GM18517 (cell line): Measurements from ENCODE around the gene UBN2.
"Not testable (repeated sequence)": the region's sequence is repeated elsewhere in the genome, so short reads cannot be mapped to it uniquely, and the experiment has no call there.

ENCODE experiments used
- ATAC-seq: cut with Tn5 transposase; IDR thresholded peaks from one replicate; pipeline ENCODE4 v1.9.1; 2021; ENCODE audit warnings: mild to moderate bottlenecking, moderate library complexity; ENCODE audit not compliant: unreplicated experiment

The UBN2 gene

DNA sequence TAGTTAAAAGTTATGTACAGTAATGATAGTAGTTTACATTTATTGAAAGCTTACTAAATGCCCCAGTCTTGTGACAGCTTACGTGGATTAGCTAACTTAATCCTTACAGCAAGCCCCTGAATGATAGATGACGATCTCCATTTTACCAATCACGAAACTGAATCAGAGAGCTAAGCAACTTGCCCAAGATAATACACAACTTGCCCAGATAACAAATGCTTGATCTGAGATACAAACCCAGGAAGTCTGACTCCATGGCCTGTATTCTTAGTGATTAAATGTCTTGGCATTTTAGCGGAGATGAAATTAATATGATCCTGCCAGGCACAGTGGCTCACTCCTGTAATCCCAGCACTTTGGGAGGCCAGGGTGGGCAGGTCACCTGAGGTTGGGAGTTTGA is 63.2 kb downstream of the UBN2 start:
- ATAC-seq = no peak

GRCh38 chr7:139294951-139295575 is 64.0 kb downstream of the UBN2 start:
- no peak for ATAC-seq

DNA sequence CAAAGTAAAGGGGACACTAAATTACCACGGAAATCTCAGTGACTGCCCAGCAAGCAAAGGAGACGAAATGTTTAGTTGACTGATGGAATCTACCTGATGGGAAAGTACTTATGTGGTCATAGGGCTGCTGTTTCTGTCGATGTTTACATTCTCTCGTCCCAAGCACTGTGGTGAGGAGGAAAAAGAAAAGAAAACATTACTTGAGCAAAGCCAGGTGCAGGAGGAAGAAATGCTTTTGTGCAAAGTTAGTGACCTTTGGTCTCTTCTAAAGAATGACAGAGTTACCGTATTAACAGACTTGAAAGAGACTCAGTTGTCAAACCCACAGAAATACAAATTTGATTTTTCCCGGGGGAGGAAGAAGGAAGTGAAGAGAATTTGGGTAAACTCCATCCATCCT is 66.8 kb downstream of the UBN2 start:
- no peak for ATAC-seq

- ATAC-seq = no peak
Measured at GRCh38 chr7:139299296-139299695, 68.3 kb downstream of the UBN2 start.

DNA sequence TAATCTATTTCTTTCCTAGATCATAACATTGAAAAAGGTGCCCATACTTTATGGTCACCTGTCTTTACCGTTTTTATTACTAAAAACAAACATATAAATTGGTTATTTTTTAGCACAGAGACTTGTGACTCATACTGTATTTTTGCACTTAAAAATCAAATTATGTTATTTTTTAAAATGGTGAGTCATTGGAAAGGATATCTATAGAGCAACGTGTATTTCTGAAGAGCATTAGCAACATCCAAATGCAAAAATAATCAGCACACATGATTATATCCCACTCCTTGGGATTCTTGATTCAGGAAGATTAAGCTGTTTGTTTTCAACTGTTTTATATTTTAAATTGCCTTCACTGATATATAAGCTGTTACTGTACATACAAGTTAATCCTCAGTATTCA is 69.4 kb downstream of the UBN2 start:
- ATAC-seq = no peak

- ATAC-seq = no peak
Measured at GRCh38 chr7:139304517-139304916, 73.5 kb downstream of the UBN2 start.

GRCh38 chr7:139317939-139318505 is 87.0 kb downstream of the UBN2 start:
- ATAC-seq = no peak

DNA sequence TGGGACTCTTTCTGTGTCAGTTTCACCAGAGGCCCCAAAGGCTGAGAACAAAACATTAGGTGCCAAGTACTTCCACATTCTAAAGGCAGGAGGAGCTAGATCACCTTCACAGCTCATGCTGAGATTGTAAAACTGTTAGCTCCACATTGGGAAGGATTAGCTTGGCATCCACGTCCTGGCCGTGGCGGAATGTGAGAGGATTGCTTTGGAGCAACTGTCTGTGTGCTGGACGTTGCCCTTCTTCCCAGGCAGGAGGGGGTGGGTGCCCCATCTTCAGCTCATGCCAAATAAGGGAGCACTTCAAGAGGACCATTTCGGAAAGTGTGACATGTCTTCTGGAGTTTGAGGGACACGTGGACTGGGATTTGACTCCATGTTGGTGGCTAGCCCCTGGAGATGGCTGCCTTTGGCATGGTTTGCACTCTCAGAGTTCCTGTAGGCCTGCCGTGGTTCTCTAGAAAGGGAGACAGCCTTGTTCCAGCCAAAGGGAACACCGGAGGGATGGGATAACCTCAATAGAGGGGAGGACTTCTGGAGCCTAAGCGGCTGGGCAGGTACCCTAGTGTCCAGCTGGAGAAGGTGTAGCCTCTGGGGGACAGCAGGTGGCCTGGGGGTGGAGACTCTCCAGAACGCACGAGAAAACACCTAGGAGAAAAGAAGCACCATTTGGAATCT is 90.2 kb downstream of the UBN2 start:
- ATAC-seq = no peak

- not testable (repeated sequence) for ATAC-seq
Measured at GRCh38 chr7:139324709-139325108, 93.7 kb downstream of the UBN2 start.

DNA sequence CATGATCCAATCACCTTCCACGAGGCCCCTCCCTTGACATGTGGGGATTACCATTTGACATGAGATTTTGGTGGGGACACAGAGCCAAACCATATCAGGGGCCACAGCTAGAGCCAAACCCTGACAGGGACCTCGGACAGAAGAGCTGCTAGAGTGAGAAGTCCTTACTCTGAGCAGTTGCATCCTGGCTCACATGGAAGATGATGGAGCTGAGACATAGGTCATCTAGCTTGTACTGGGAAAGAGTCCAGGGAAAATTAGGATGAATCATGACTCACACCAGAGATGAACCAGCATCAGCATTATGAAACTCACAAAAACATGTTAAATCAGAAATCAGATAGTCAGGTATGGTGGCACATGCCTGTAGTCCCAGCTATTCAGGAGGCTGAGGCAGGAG is 97.3 kb downstream of the UBN2 start:
- ATAC-seq = no peak

DNA sequence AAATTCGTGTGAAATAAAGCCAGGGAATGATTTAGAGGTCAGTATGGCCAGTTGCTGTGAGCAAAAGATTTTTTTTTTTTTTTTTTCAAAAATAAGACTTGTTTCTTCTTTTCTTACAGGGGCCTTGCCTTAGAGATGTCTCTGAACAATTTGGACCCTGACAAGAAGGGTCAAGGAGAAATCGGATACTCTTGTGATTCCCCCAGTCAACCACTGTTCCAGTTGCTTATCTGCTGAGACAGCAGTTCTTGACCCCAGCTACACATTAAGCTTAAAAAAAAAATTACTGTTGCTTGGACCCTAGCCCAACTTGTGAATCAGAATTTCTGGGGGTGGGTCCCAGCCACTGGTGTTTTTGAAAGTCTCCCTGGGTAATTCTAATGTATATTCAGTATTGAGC is 98.1 kb downstream of the UBN2 start:
- ATAC-seq = no peak

DNA sequence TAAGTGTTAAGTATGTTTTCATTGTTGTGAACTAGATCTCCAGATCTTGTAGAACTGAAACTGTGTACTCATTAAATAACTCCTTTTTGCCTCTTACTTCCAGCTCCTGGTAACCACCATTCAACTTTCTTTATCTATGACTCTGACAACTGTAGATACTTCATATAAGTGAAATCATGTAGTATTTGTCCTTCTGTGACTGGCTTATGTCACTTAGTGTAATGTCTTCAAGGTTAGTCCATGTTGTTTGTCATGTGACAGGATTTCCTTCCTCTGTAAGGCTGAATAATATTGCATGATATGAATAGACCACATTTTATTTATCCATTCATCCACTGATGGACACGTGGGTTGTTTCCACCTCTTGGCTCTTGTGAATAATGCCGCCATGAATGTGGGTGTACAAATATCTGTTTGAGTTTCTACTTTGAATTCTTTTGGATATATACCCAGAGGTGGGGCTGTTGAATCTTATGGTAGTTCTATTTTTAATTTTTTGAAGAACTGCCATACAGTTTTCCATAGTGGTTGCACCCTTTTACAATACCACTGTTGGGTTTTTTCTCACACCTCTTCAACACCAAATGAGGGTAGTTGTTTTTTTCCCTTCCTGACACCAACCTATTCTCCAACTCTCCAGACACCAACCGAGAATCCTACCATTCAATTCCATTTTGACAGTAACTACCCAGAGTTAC is 99.4 kb downstream of the UBN2 start:
- no peak for ATAC-seq

- ATAC-seq = no peak
Measured at GRCh38 chr7:139332697-139333359, 101.8 kb downstream of the UBN2 start.

GRCh38 chr7:139333443-139333842 is 102.4 kb downstream of the UBN2 start:
- not testable (repeated sequence) for ATAC-seq

GRCh38 chr7:139334399-139335150 is 103.5 kb downstream of the UBN2 start:
- ATAC-seq = no peak

DNA sequence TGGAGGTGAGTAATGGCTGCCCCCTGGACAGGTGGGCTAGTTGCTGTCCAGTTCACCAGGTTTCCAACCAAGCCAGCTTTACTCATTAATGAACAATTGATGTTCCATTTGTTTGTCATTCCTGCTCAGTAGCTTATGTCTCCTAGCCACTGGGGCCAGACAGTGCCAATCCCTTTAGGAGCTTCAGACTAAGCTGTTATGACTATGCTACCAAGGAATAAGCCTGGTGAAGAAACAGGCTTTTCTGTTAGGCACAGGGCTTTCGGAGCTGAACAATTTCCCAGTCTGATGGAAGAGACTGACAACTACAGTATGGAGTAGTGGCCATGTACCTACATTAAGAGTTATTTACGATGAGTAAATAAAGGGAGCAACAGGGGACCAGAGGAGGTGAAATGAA is 108.0 kb downstream of the UBN2 start:
- no peak for ATAC-seq

DNA sequence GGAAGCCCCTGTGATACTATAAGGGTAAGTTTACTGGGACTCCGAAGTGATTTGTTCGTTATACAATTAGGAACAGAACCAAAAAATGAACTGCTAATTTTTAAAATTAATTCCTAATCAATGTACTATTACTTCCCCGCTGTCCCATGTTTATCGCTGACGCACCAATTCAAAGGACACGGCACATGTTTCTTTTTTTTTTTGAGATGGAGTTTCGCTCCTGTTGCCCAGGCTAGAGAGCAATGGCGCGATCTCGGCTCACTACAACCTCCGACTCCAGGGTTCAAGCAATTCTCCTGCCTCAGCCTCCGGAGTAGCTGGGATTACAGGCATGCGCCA is 108.6 kb downstream of the UBN2 start:
- no peak for ATAC-seq

DNA sequence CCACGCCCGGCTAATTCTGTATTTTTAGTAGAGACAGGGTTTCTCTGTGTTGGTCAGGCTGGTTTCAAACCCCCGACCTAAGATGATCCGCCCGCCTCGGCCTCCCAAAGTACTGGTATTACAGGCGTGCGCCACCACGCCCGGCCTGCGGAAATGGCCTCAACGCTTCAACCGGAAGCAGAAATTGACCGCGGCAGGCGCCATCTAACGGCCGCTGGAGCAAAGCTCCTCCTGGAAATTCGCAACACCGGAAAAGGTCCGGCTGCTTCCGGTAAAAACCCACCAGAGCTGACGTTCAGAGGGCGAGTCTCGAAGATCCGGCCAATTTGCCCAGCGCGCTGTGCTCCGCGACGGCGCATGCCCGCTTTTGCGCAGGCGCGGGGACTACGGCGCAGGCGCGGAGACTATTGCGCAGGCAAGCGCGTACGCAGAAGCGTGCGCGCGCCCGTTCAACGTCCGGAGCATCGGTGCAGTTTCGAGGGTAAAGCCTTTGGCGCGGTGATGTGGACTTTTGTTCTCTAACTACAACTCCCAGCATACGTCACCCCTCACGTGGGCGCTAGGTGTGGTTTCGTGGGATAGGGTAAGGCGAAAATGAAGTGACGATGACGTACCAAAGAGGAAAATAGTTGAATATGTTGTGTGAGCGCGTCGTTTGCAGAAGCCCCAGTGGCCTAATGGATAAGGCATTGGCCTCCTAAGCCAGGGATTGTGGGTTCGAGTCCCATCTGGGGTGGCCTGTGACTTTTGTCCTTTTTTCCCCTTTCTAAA is 109.2 kb downstream of the UBN2 start:
- peak; percentile 92 for ATAC-seq

DNA sequence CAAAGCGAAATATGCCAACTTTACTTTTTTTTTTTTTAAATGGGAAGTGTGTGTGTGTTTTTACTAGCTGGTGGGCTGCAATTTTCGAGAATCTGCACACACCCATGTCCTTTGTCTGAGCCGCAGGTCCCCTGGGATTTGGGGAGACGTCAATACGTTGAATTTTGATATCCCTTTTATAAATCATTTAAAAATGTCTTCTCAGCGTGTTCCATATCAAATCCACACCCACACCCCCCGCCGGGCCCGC is 109.7 kb downstream of the UBN2 start:
- peak; percentile 6 for ATAC-seq

GRCh38 chr7:139341058-139341775 is 110.2 kb downstream of the UBN2 start, which contains the start of gene FMC1:
FMC1 (plus strand) TSS chr7:139341337; CDS start chr7:139341385, 48 bp downstream.
- ATAC-seq = peak; percentile 44
